Left cardiac atrium (tissue), 4 donors: ENCODE results near the gene TARM1. TPM values are rescaled to one million over a fixed set of nuclear protein-coding genes. Genes with fewer than 3 reads are reported as not detected.
"Not testable (repeated sequence)": the region's sequence is repeated elsewhere in the genome, so short reads cannot be mapped to it uniquely, and the experiment has no call there.

Source experiments
- ATAC-seq, 2 donors: fragments of 200-7000 bp; cut with Tn5 transposase; one replicate each; pipeline ENCODE4 v1.9.1; 2020; ENCODE audit warnings: mild to moderate bottlenecking in 2 of 2, moderate library complexity in 2 of 2
- DNase-seq: peaks from one replicate; pipeline ENCODE4 v3.0.0-alpha.2; 2020
- intact Hi-C, 2 donors: fragments of 100-400 bp; cut with DNase I; formaldehyde crosslinking; loops; one replicate each; pipeline versions ENCODE4 v1.14.1 to v1.15.1; 2022 to 2023
- total RNA-seq, 2 donors: library from RNA; stranded (reverse); fragmentation: NEBNext Ultra II Directional; extraction: Animal tissue kit (Norgen Biotek cat#: 25700); gene quantifications; one replicate each; pipeline ENCODE4 v1.2.1, GENCODE V29; 2021
- donor health status: DM: no; HTN: yes; CAD: no.
- donor health status: DM: no; HTN: yes; CAD: no; lungs with severe emphysema.
- donor health status: DM: yes; HTN: yes; CAD: no.
- donor health status: Dilated cardiomyopathy.

TARM1 gene
- total RNA-seq, 2 donors from 2014 or later, result not detected

GRCh38 chr19:54041969-54042606 lies 39.1 kb downstream of the TARM1 start:
- ATAC-seq, result no peak
- DNase-seq, result no peak
- intact Hi-C loops, result no loop called here

- intact Hi-C loops, result no loop called here
- ATAC-seq (no peak), DNase-seq (no peak)
These were observed 41.2 kb downstream of the TARM1 start for GRCh38 chr19:54040003-54040402.

GRCh38 chr19:54036542-54036941 lies 44.6 kb downstream of the TARM1 start:
- DNase-seq, ATAC-seq, intact Hi-C loops: not testable (repeated sequence)

- ATAC-seq, result no peak
- intact Hi-C loops, result no loop called here
- DNase-seq, result no peak
These were observed 45.7 kb downstream of the TARM1 start for GRCh38 chr19:54035215-54036178.

DNA sequence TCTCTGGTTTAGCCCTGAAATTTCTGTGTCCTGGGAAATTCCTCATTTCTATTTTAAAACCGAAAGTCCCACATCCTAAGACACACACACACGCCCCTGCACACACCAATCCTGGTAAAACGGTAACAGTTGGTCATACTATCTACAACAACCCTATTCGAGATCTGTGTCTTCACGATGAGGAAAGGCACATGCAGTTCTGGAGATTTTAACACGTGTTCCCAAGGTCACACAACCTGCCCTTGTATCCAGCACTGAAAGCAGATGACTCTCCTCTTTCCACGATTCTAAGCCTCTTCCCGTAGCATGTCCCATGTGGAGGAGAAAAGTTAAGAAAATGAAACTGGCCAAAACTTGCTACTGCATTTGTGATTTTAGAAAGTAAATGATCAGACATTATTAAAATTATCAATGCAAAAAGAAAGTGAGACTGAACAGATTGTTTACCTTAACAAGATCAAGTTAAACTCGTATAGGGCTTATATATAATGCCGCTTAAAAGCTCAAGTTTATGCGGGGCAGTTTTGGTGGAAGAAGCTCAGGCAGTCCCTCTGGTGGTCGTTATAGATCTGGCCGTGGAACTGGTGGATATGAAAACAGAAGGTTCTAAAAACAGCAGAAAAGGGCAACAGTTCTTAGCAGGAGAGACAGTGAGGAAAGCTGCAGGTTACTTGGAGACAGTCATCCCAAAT lies 50.1 kb downstream of the TARM1 start:
- intact Hi-C loops, result no loop called here
- no peak for DNase-seq
- no peak for ATAC-seq

- no peak for ATAC-seq
- intact Hi-C loops, result loop anchor here (10.0 kb wide), 2 partner anchors 125 to 225 kb away; partner anchors contain the start of gene CACNG7 (in 2 of the 2)
- DNase-seq, result peak; percentile 53
These were observed 51.2 kb downstream of the TARM1 start for GRCh38 chr19:54029930-54030490.

DNA sequence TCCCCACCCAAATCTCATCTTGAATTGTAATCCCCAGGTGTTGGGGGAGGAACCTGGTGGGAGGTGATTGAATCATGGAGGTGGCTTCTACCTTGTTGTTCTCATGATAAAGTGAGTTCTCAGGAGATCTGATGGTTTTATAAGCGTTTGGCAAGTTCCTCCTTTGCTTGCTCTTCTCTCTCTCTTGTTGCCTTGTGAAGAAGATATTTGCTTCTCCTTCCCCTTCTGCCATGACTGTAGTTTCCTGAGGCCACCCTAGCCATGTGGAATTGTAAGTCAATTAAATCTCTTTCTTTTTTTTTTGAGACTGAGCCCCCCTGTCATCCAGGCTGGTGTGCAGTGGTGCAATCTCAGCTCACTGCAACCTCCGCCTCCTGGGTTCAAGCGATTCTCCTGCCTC lies 51.9 kb downstream of the TARM1 start:
- no peak for DNase-seq
- intact Hi-C loops, result loop anchor here (10.0 kb wide), 2 partner anchors 124 to 224 kb away; partner anchors contain the start of gene CACNG7 (in 2 of the 2)
- ATAC-seq, result no peak

- ATAC-seq, result no peak
- intact Hi-C loops, result loop anchor here (10.0 kb wide), 2 partner anchors 122 to 222 kb away; partner anchors contain the start of gene CACNG7 (in 2 of the 2)
These were observed 54.5 kb downstream of the TARM1 start for GRCh38 chr19:54026656-54027055.

DNA sequence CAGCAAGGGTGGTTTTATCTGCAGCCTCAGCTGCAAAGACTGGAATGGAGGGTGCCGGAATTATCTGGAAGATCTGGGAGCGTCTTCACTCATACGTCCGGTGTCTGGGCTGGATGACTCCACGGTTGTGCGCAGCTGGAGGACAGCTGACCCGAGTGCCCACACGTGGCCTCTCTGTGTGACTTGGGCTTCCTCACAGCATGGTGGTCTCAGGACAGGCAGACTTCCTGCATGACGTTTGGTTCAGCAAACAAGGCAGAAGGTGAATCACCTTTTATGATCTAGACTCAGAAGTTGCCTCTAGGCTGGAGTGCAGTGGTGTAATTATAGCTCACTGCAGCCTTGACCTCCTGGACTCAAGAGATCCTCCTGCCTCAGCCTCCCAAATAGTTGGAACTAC lies 56.5 kb downstream of the TARM1 start:
- ATAC-seq (no peak), DNase-seq (no peak)
- intact Hi-C loops, result loop anchor here (5.0 to 10.0 kb wide), 4 partner anchors 120 to 232 kb away; partner anchors contain the start of gene CACNG7 (in 2 of the 2)

More at GRCh38 chr19:54026656-54027055, 54.5 kb downstream of the TARM1 start:
- no peak for DNase-seq

DNA sequence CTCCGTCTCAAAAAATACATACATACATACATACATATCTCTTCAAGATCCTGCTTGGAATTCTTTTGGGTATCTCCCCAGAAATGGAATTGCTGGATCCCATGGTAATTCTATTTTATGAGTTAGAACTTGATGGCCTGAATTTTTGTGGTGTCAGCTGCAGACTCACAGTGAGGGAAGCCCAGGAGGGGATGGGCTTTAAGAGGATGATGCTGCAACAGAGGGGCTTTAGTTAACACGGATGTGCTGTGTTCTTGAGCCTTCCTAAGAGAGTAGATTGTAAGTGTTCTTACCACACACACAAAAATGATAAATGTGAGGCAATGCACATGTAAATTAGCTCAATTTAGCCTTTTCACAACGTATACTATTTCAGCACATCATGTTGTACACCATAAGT lies 58.0 kb downstream of the TARM1 start:
- ATAC-seq, result no peak
- intact Hi-C loops, result loop anchor here (5.0 to 10.0 kb wide), 4 partner anchors 118 to 231 kb away; partner anchors contain the start of gene CACNG7 (in 2 of the 2)
- no peak for DNase-seq

DNA sequence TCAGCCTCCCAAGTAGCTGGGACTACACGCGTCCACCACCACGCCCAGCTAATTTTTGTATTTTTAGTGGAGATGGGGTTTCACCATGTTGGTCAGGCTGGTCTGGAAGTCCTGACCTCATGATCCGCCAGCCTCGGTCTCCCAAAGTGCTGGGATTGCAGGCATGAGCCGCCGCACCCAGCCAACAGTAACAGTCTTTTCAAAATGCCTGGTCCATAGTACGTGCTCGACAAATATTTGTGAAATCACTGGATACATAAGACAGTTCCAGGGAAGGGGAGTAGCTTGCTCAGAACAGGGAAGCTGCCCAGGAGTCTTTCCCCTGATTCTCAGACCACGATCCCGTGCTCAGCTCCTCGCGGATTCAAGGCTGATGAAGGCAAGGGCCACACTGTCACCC lies 59.2 kb downstream of the TARM1 start:
- ATAC-seq (no peak), DNase-seq (no peak)
- intact Hi-C loops, result loop anchor here (5.0 to 10.0 kb wide), 4 partner anchors 117 to 230 kb away; partner anchors contain the start of gene CACNG7 (in 2 of the 2)

- ATAC-seq (no peak), DNase-seq (no peak)
- intact Hi-C loops, result loop anchor here (5.0 to 10.0 kb wide), 4 partner anchors 117 to 229 kb away; partner anchors contain the start of gene CACNG7 (in 2 of the 2)
These were observed 59.8 kb downstream of the TARM1 start for GRCh38 chr19:54021363-54021762.

Other genes with a start within 250 kb of the TARM1 start
- 100 to 1,000 TPM; 106 to 209 TPM for gene MYADM, start 213.5 kb downstream of the TARM1 start, total RNA-seq
- gene PRKCG, start 199.2 kb downstream of the TARM1 start, total RNA-seq, result not detected
- gene CACNG7, start 172.1 kb downstream of the TARM1 start, total RNA-seq, result not detected
- under 1 TPM; 0.06 to 0.29 TPM for gene CACNG8, start 118.4 kb downstream of the TARM1 start, total RNA-seq
- gene CACNG6, start 89.7 kb downstream of the TARM1 start, total RNA-seq, result under 1 TPM in 1 of 2 donors, not detected in 1; 0.21 TPM
- gene VSTM1, start 17.5 kb downstream of the TARM1 start, total RNA-seq, result under 1 TPM in 1 of 2 donors, not detected in 1; 0.29 TPM
- gene OSCAR, start 19.4 kb upstream of the TARM1 start, total RNA-seq, result 1 to 10 TPM; 1.4 to 1.9 TPM
- gene NDUFA3, start 21.5 kb upstream of the TARM1 start, total RNA-seq, result 100 to 1,000 TPM; 272 to 373 TPM
- gene TFPT, start 34.3 kb upstream of the TARM1 start, total RNA-seq, result 10 to 100 TPM; 14.0 to 16.8 TPM
- 10 to 100 TPM; 39.3 to 43.2 TPM for gene PRPF31, start 34.4 kb upstream of the TARM1 start, total RNA-seq
- gene CNOT3, start 56.4 kb upstream of the TARM1 start, total RNA-seq, result 10 to 100 TPM; 18.9 to 21.4 TPM
- gene LENG1, start 78.4 kb upstream of the TARM1 start, total RNA-seq, result 1 to 10 TPM; 7.0 to 7.2 TPM
- 1 to 10 TPM in 1 of 2 donors, under 1 TPM in 1; 0.38 to 1.1 TPM for gene TMC4, start 91.8 kb upstream of the TARM1 start, total RNA-seq
- 10 to 100 TPM; 21.6 to 21.7 TPM for gene MBOAT7, start 108.2 kb upstream of the TARM1 start, total RNA-seq
- 10 to 100 TPM; 17.4 to 20.5 TPM for gene TSEN34, start 109.9 kb upstream of the TARM1 start, total RNA-seq
- gene RPS9, start 119.5 kb upstream of the TARM1 start, total RNA-seq, result 100 to 1,000 TPM; 738 to 776 TPM
- 10 to 100 TPM in 1 of 2 donors, 1 to 10 TPM in 1; 8.5 to 10.5 TPM for gene LILRB3, start 141.6 kb upstream of the TARM1 start, total RNA-seq
- 1 to 10 TPM; 6.0 to 6.5 TPM for gene LILRA6, start 161.4 kb upstream of the TARM1 start, total RNA-seq
- gene LILRB5, start 175.9 kb upstream of the TARM1 start, total RNA-seq, result 10 to 100 TPM; 15.1 to 21.4 TPM
- gene LILRB2, start 199.7 kb upstream of the TARM1 start, total RNA-seq, result 1 to 10 TPM; 3.3 to 5.5 TPM
- 1 to 10 TPM; 3.7 to 4.7 TPM for gene LILRA5, start 231.8 kb upstream of the TARM1 start, total RNA-seq